Measurements from ENCODE around the gene B3GNT5. TPM values are rescaled to one million over a fixed set of nuclear protein-coding genes. Genes with fewer than 3 reads are reported as not detected.

The B3GNT5 gene
- total RNA-seq, 8 experiments from 2014 or later: 0.42 to 24.5 (median 17.6) TPM

DNA sequence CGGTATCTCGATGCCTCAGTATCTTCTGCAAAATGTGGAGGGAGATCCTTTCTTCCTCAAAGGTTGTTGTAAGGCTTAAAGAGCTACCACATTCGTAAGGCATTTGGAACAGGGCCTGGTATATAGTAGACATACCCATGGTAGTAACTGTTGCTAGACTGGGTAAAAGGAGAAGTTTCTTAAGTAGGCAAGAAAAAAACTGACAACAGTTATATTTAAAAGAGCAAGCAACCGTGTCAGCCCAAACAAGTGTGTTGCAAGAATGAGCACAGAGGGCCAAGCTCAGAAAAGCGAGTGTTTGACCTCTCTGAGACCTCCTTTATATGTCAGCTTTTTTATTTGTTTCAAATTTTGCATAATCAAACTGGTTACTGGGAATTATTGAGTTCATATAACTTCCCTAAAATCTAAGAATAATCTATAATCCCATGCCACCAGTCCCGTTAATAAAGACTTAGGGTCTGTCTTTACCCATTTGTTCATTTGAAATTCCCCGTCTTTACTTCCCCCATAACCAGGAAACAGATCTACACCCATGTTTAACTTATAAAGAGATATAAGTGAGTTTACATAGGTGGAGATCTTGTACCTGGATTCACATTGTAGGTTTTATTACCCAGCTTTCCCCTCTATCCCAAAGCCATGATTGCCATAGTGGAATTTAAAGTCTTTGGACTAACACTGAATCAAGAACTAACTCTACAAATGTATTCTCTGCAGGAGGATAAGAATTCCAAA lies 7.3 kb downstream of the B3GNT5 start:
- no peak overlapping the region for H3K27ac ChIP-seq
- ATAC-seq (replicated peaks in 6 of 8): no peak
- 48 to 94% (median 80%) methylated on average over 3 to 7 of the region's 7 CpGs; no CpG with 5 or more reads in 1 of the 10 experiments for WGBS, 10 experiments

DNA sequence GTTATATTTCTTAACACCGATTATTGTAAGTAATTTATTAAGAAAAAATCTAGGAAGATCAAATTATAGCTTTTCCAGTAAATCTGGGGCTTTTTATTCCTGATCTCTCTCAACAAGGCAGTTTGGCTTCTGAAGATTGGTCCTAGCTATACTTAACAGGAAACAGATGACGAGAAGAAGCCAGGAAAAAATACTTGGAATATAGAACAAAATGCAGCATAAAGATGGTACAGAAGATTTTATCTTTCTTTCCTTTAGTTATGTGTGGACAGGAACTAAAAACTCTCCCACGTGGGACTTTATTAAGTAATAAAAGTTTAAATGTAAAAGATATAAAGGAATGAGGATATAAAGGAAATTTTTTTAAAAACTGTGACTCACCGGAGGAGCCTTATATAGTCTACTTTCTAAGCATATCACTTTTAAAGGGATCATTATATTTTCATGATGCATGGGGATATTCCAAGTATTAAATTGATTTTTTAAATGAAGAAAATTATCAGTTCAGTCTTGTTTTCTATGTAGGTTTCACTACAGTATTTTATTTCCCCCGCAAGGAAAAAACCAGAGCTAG lies 8.2 kb downstream of the B3GNT5 start:
- Histone ChIP-seq H3K27ac (no peak overlapping the region), H3K4me3 (no peak overlapping the region), H3K4me1 (replicated peaks in 1 of 2) (peaks cover 18 to 24% of the 10 kb centered on the region in 2 donors)
- WGBS, 10 experiments: 30 to 99% (median 91%) methylated on average over 5 of the region's 5 CpGs
- no peak for ATAC-seq (replicated peaks in 6 of 8)
- in situ Hi-C loops (cut with MboI; ENCODE audit: low pct_unique_long_range_greater_than_20kb in 2 of 9, low sequenced_read_pairs in 9 of 9, unreplicated experiment in 9 of 9): no loop called here

More for the DNA sequence above, 7.3 kb downstream of the B3GNT5 start:
- H3K4me3 ChIP-seq: no peak overlapping the region
- in situ Hi-C loops (cut with MboI; ENCODE audit: low pct_unique_long_range_greater_than_20kb in 2 of 9, low sequenced_read_pairs in 9 of 9, unreplicated experiment in 9 of 9): no loop called here
- peaks cover 14 to 25% of the 10 kb centered on the region in 2 donors for H3K4me1 ChIP-seq (replicated peaks in 1 of 2)

DNA sequence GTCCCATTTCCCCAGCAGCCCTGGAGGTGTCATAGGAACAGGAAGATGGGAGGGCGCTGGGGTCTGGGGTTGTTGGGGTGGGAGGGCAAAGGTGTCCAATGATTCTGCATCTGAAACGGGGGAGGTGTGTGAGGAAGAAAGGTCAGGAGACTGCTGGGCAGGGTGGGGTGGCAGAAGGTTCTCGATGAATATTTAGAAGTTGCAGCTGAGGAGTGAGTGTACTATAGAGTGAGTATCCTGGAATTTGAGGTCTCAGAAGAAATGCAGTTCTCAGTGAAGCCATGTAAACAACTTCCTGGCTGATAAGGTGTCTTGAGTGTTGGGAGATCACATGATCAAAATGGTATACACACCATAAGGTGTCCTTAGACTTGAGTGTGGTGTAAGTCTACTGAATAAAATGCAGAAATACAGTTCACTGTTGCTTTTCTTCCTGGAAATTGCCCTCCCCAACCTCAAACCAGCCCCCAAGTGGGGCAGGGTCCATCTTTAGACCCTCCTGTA lies 9.9 kb downstream of the B3GNT5 start:
- Histone ChIP-seq H3K27ac (no peak overlapping the region), H3K4me3 (no peak overlapping the region), H3K4me1 (replicated peaks in 1 of 2) (peaks cover 21 to 28% of the 10 kb centered on the region in 2 donors)
- ATAC-seq (replicated peaks in 6 of 8): peak in 2 of 8 experiments; percentile 73 to 77
- in situ Hi-C loops (cut with MboI; ENCODE audit: low pct_unique_long_range_greater_than_20kb in 2 of 9, low sequenced_read_pairs in 9 of 9, unreplicated experiment in 9 of 9): no loop called here
- WGBS, 10 experiments: 100% methylated on average over 1 of the region's 3 CpGs; no CpG with 5 or more reads in 7 of the 10 experiments

DNA sequence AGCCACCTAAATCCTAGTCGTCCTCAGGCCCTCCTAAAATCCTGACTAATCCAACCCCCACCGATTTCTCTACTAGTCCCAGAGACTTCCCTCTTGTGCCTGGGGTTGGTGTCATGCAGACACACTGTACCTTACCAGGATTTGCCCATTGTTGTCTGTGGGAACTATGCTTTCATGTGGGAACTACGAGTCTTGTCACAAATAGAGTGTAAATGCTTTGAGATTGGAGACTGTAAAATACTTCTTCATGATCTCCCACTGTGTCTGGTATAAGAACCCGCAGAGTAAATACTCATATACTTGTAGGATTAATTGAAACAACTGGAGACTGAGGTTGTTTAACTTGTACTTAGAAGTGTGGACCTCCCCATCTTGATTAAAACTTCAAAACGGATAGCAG lies 11.2 kb downstream of the B3GNT5 start:
- in situ Hi-C loops (cut with MboI; ENCODE audit: low pct_unique_long_range_greater_than_20kb in 2 of 9, low sequenced_read_pairs in 9 of 9, unreplicated experiment in 9 of 9): no loop called here
- H3K4me3 ChIP-seq: peak overlapping the region in 1 of 5 donors; percentile 41
- no peak for ATAC-seq (replicated peaks in 6 of 8)
- WGBS, 10 experiments: 11 to 79% (median 52%) methylated on average over 1 to 4 of the region's 5 CpGs; no CpG with 5 or more reads in 2 of the 10 experiments
- peaks cover 21 to 25% of the 10 kb centered on the region in 2 donors for H3K4me1 ChIP-seq (replicated peaks in 1 of 2)
- H3K27ac ChIP-seq: peak overlapping the region; percentile 25 to 98

DNA sequence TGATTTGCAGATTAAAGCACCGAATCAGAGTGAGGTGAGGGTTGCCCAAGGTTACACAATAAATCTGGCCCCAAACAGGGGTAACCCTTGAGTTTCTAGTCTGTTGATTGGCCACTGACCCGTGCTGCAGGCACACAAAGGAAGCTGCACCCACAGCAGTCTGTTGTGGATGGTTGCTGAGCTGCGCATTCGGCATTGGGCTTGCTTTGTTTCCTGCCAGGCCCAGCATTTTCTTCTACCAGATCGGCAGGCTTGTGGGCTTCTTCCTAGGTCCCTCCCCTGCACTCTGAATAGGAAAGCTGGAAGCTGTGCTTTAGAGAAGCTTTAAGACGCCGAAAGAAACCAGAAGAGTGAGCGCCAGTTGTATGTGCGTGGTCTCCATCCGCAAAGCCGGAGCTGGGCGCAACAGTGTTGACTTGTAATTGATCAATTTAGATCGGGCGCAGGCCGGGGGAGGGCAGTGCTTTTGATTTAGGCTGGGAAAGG lies 12.1 kb downstream of the B3GNT5 start:
- Histone ChIP-seq H3K4me1 (replicated peaks in 1 of 2) (peaks cover 21 to 25% of the 10 kb centered on the region in 2 donors), H3K4me3 (peak overlapping the region; percentile 26 to 42 (median 40)), H3K27ac (peak overlapping the region; percentile 77 to 98)
- in situ Hi-C loops (cut with MboI; ENCODE audit: low pct_unique_long_range_greater_than_20kb in 2 of 9, low sequenced_read_pairs in 9 of 9, unreplicated experiment in 9 of 9): no loop called here
- ATAC-seq (replicated peaks in 6 of 8): peak in 6 of 8 experiments; percentile 41 to 99 (median 96)
- WGBS, 10 experiments: 0 to 91% (median 0%) methylated on average over 1 to 12 of the region's 15 CpGs; no CpG with 5 or more reads in 1 of the 10 experiments

DNA sequence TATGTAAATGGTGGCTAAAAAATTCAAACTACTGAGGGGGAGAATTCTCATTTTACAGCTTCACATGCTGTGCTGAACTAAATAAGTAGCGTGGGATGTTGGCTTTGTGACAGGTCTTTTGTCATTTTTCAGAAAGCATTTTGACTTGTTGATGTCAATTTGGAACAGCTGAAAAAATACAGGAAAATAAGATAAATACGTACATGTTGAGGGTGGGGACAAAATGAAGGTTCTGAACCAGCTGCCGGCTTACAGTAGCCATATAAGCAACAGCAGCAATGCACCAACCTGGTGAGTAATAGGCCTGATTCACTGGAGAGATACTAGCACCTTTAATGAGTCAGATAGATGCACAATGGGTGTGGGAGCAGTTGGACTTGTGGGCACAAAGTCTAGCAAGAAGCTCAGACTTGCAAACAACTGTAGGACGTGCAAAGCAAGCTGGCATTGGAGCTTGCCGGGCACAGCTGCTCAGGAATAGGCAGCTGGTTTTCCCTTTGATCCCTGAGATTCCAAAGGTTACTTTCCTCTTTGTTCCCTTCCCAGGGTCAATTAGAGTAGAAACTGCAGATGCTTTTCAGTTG lies 12.9 kb downstream of the B3GNT5 start:
- in situ Hi-C loops (cut with MboI; ENCODE audit: low pct_unique_long_range_greater_than_20kb in 2 of 9, low sequenced_read_pairs in 9 of 9, unreplicated experiment in 9 of 9): no loop called here
- peaks cover 21 to 25% of the 10 kb centered on the region in 2 donors for H3K4me1 ChIP-seq (replicated peaks in 1 of 2)
- 0 to 38% (median 13%) methylated on average over 1 to 4 of the region's 5 CpGs; no CpG with 5 or more reads in 1 of the 10 experiments for WGBS, 10 experiments
- H3K27ac ChIP-seq: peak overlapping the region; percentile 77 to 98
- ATAC-seq (replicated peaks in 6 of 8): peak in 7 of 8 experiments; percentile 37 to 83 (median 41)
- H3K4me3 ChIP-seq: peak overlapping the region; percentile 26 to 42 (median 40)

DNA sequence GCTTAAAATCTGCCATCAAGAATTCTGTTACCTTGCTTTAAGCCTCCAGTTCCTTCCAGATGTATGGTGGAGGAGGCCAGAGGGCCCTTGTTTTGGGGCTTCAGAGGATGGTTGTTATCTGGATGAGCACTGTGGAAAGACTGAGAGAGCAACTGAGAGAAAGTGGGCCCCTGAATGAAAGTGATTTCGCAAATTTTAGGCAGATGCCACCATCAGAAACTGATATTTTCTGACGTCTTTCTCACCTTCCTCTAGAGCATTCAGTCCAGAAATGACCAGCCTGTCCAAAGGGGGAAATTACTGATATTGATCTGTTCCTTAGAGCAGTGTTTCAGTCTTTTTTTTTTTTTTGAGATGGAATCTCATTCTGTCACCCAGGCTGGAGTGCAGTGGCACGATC lies 13.4 kb downstream of the B3GNT5 start:
- 25 to 87% (median 70%) methylated on average over 1 to 3 of the region's 3 CpGs; no CpG with 5 or more reads in 2 of the 10 experiments for WGBS, 10 experiments
- peak overlapping the region in 3 of 5 donors; percentile 30 to 42 (median 41) for H3K4me3 ChIP-seq
- ATAC-seq (replicated peaks in 6 of 8): no peak
- H3K27ac ChIP-seq: peak overlapping the region in 1 of 2 donors; percentile 98
- peaks cover 21 to 25% of the 10 kb centered on the region in 2 donors for H3K4me1 ChIP-seq (replicated peaks in 1 of 2)
- in situ Hi-C loops (cut with MboI; ENCODE audit: low pct_unique_long_range_greater_than_20kb in 2 of 9, low sequenced_read_pairs in 9 of 9, unreplicated experiment in 9 of 9): no loop called here

DNA sequence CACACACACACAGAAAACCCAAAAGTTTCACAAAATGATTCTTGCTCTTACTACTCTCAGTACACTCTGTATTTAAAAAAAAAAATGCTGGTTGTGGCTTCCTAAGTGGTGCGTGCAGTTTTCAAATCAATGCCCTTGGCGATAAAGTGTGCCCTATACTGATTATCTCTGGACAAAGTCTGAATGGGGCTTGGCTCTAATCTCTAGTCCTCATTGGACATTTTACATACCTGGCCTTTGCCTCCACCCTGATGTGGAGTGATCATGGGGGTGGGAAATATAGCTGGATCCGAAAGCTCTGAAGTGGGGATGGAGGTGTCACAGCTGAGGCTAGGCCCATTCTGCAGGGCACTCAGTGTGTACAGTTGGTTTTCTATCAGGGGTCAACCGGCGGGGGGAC lies 14.1 kb downstream of the B3GNT5 start:
- H3K27ac ChIP-seq: no peak overlapping the region
- in situ Hi-C loops (cut with MboI; ENCODE audit: low pct_unique_long_range_greater_than_20kb in 2 of 9, low sequenced_read_pairs in 9 of 9, unreplicated experiment in 9 of 9): no loop called here
- 86 to 100% (median 100%) methylated on average over 1 to 4 of the region's 5 CpGs; no CpG with 5 or more reads in 4 of the 10 experiments for WGBS, 10 experiments
- H3K4me1 ChIP-seq (replicated peaks in 1 of 2): peaks cover 21 to 25% of the 10 kb centered on the region in 2 donors
- ATAC-seq (replicated peaks in 6 of 8): no peak
- no peak overlapping the region for H3K4me3 ChIP-seq

DNA sequence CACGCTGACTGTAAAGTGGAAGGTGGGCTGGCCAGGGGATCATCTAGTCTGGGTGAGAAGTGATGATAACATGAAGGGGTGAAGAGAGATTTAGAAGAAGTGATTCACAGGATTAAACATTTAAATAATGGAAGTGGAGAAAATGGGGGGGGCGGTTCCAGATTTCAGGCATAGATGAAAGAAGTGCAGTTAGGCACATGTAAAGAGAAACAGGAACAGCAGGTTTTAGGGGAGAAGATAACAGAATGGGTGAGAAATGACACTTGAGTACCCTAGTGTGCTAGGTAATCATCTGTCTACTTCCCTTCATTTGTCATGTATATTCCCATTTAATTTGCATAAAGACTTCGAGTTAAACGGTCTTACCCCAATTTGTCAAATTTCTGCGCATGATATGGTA lies 15.3 kb downstream of the B3GNT5 start:
- WGBS, 10 experiments: 38 to 93% (median 64%) methylated on average over 3 to 5 of the region's 5 CpGs; no CpG with 5 or more reads in 1 of the 10 experiments
- in situ Hi-C loops (cut with MboI; ENCODE audit: low pct_unique_long_range_greater_than_20kb in 2 of 9, low sequenced_read_pairs in 9 of 9, unreplicated experiment in 9 of 9): no loop called here
- H3K4me3 ChIP-seq: no peak overlapping the region
- peaks cover 21 to 25% of the 10 kb centered on the region in 2 donors for H3K4me1 ChIP-seq (replicated peaks in 1 of 2)
- no peak for ATAC-seq (replicated peaks in 6 of 8)
- no peak overlapping the region for H3K27ac ChIP-seq

DNA sequence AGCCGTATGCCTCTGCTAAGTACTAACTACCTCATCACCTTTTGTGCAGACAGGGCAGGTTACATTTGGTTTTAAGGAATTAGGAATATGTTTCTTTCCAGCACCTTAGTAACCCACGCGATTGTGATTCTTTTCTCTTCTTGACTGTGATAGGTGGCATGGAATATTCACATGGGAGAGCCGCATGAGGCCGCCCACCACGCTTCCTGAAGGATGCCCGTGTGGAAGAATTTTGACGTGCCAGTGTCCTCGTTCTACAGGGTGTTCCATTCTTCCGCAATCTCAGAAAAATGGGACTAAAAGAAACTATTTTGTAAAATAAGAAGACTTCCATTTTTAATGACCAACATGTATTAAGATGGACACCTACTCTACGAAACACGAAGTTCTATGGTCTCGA lies 16.3 kb downstream of the B3GNT5 start:
- 74 to 100% (median 98%) methylated on average over 2 to 13 of the region's 13 CpGs for WGBS, 10 experiments
- Histone ChIP-seq H3K27ac (no peak overlapping the region), H3K4me3 (no peak overlapping the region), H3K4me1 (replicated peaks in 1 of 2) (peaks cover 15 to 19% of the 10 kb centered on the region in 2 donors)
- ATAC-seq (replicated peaks in 6 of 8): no peak
- in situ Hi-C loops (cut with MboI; ENCODE audit: low pct_unique_long_range_greater_than_20kb in 2 of 9, low sequenced_read_pairs in 9 of 9, unreplicated experiment in 9 of 9): no loop called here

DNA sequence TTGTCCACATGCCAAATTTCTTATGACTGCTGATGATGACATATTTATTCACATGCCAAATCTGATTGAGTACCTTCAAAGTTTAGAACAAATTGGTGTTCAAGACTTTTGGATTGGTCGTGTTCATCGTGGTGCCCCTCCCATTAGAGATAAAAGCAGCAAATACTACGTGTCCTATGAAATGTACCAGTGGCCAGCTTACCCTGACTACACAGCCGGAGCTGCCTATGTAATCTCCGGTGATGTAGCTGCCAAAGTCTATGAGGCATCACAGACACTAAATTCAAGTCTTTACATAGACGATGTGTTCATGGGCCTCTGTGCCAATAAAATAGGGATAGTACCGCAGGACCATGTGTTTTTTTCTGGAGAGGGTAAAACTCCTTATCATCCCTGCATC lies 17.3 kb downstream of the B3GNT5 start:
- H3K4me1 ChIP-seq (replicated peaks in 1 of 2): peaks cover 8 to 13% of the 10 kb centered on the region in 2 donors
- WGBS, 10 experiments: 88 to 100% (median 94%) methylated on average over 3 to 7 of the region's 7 CpGs; no CpG with 5 or more reads in 3 of the 10 experiments
- H3K4me3 ChIP-seq: no peak overlapping the region
- no peak overlapping the region for H3K27ac ChIP-seq
- ATAC-seq (replicated peaks in 6 of 8): no peak
- in situ Hi-C loops (cut with MboI; ENCODE audit: low pct_unique_long_range_greater_than_20kb in 2 of 9, low sequenced_read_pairs in 9 of 9, unreplicated experiment in 9 of 9): no loop called here

DNA sequence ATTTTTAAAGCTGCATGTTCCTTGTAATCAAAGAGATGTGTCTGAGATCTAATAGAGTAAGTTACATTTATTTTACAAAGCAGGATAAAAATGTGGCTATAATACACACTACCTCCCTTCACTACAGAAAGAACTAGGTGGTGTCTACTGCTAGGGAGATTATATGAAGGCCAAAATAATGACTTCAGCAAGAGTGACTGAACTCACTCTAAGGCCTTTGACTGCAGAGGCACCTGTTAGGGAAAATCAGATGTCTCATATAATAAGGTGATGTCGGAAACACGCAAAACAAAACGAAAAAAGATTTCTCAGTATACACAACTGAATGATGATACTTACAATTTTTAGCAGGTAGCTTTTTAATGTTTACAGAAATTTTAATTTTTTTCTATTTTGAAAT lies 19.1 kb downstream of the B3GNT5 start:
- whole genome bisulfite sequencing, 10 experiments: 40 to 100% (median 98%) methylated on average over 1 to 3 of the region's 3 CpGs; no CpG with 5 or more reads in 2 of the 10 experiments
- Histone ChIP-seq H3K4me3 (no peak overlapping the region), H3K27ac (no peak overlapping the region), H3K4me1 (replicated peaks in 1 of 2) (no peaks in the 10 kb centered on the region)
- ATAC-seq (replicated peaks in 6 of 8): no peak
- in situ Hi-C loops (cut with MboI; ENCODE audit: low pct_unique_long_range_greater_than_20kb in 2 of 9, low sequenced_read_pairs in 9 of 9, unreplicated experiment in 9 of 9): no loop called here

DNA sequence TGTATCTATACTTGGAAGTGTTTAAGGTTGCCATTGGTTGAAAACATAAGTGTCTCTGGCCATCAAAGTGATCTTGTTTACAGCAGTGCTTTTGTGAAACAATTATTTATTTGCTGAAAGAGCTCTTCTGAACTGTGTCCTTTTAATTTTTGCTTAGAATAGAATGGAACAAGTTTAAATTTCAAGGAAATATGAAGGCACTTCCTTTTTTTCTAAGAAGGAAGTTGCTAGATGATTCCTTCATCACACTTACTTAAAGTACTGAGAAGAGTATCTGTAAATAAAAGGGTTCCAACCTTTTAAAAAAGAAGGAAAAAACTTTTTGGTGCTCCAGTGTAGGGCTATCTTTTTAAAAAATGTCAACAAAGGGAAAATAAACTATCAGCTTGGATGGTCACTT lies 19.7 kb downstream of the B3GNT5 start:
- no peak overlapping the region for H3K27ac ChIP-seq
- H3K4me3 ChIP-seq: no peak overlapping the region
- ATAC-seq (replicated peaks in 6 of 8): no peak
- in situ Hi-C loops (cut with MboI; ENCODE audit: low pct_unique_long_range_greater_than_20kb in 2 of 9, low sequenced_read_pairs in 9 of 9, unreplicated experiment in 9 of 9): no loop called here
- no peaks in the 10 kb centered on the region for H3K4me1 ChIP-seq (replicated peaks in 1 of 2)

All from motor neuron (in vitro differentiated cells).